Measurements from ENCODE around the gene OAS1. TPM values are rescaled to one million over a fixed set of nuclear protein-coding genes. Genes with fewer than 3 reads are reported as not detected.
"Not testable (repeated sequence)": the region's sequence is repeated elsewhere in the genome, so short reads cannot be mapped to it uniquely, and the experiment has no call there.

OAS1 gene
- total RNA-seq, 2 experiments from 2014 or later: 2.6 to 3.4 TPM

DNA sequence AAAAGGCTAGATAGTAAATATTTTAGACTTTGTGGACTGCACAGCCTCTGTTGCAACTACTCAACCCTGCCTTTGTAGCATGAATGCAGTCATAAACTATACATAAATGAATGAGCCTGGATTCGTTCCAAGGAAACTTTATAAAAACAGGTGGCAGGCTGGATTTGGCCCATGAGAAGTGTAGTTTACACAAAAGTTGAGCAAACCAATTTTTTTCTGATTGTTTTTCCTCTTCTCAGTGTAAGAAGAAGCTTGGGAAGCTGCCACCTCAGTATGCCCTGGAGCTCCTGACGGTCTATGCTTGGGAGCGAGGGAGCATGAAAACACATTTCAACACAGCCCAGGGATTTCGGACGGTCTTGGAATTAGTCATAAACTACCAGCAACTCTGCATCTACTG lies 9.5 kb downstream of the OAS1 start:
- ATAC-seq (ENCODE audit: poor library complexity) (no peak), DNase-seq (no peak)
- POLR2A ChIA-PET: interaction anchor here (0.6 to 1.0 kb wide), 3 partner anchors 10 to 106 kb away, joined by 3 read pairs; partner anchors contain the start of gene OAS1
- TF ChIP-seq, protein P1, sequence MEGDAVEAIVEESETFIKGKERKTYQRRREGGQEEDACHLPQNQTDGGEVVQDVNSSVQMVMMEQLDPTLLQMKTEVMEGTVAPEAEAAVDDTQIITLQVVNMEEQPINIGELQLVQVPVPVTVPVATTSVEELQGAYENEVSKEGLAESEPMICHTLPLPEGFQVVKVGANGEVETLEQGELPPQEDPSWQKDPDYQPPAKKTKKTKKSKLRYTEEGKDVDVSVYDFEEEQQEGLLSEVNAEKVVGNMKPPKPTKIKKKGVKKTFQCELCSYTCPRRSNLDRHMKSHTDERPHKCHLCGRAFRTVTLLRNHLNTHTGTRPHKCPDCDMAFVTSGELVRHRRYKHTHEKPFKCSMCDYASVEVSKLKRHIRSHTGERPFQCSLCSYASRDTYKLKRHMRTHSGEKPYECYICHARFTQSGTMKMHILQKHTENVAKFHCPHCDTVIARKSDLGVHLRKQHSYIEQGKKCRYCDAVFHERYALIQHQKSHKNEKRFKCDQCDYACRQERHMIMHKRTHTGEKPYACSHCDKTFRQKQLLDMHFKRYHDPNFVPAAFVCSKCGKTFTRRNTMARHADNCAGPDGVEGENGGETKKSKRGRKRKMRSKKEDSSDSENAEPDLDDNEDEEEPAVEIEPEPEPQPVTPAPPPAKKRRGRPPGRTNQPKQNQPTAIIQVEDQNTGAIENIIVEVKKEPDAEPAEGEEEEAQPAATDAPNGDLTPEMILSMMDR (IDR thresholded peaks at IDR 0.05): no peak
- no peaks in the 10 kb centered on the region for H3K27me3 ChIP-seq (ENCODE audit: control insufficient read depth in 1 of 2, insufficient read depth in 2 of 2, low read length in 2 of 2)
- H3K4me1 Mint-ChIP-seq (ENCODE audit: low read depth): peaks cover 20% of the 10 kb centered on the region
- peaks cover 0 to 8% of the 10 kb centered on the region in 2 experiments for H3K9me3 ChIP-seq (ENCODE audit: control insufficient read depth in 1 of 2, insufficient read depth in 1 of 2, low read length in 2 of 2)
- peaks cover 7% of the 10 kb centered on the region for H3K9me3 Mint-ChIP-seq
- H3K36me3 Mint-ChIP-seq (ENCODE audit: low read depth): peaks cover 97% of the 10 kb centered on the region
- H3K27ac ChIP-seq (ENCODE audit: low read depth in 1 of 2, low read length in 2 of 2): no peak overlapping the region
- H3K36me3 ChIP-seq (ENCODE audit: insufficient read depth, low read length): peaks cover 44% of the 10 kb centered on the region
- intact Hi-C loops (cut with DNase I, micrococcal nuclease): no loop called here
- no peak overlapping the region for H3K4me3 ChIP-seq (ENCODE audit: low read length)
- H3K27ac Mint-ChIP-seq: no peak overlapping the region
- H3K27me3 Mint-ChIP-seq: no peaks in the 10 kb centered on the region
- no peaks in the 10 kb centered on the region for H3K4me1 ChIP-seq (ENCODE audit: insufficient read depth, low read length)
- CTCF ChIA-PET: interaction anchor here (0.6 kb wide), 1 partner anchor 16 kb away, joined by 3 read pairs; no protein-coding TSS in a partner anchor
- no peak overlapping the region for H3K4me3 Mint-ChIP-seq

DNA sequence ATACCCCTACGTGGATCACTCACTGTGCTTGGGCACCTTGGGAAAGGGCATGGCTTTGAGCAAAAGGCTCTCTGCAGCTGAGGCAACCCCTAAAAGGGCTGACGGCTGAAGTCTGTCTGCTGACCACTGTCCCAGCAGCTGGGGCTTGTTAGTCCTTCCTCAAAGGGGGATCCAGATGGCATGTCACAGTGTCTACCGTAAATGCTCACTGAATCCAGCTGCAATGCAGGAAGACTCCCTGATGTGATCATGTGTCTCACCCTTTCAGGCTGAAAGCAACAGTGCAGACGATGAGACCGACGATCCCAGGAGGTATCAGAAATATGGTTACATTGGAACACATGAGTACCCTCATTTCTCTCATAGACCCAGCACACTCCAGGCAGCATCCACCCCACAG lies 12.4 kb downstream of the OAS1 start:
- Mint-ChIP-seq H3K4me1 (ENCODE audit: low read depth) (peaks cover 9% of the 10 kb centered on the region), H3K36me3 (ENCODE audit: low read depth) (peaks cover 95% of the 10 kb centered on the region), H3K27me3 (no peaks in the 10 kb centered on the region), H3K9me3 (no peaks in the 10 kb centered on the region), H3K27ac (no peak overlapping the region), H3K4me3 (no peak overlapping the region)
- H3K27me3 ChIP-seq (ENCODE audit: control insufficient read depth in 1 of 2, insufficient read depth in 2 of 2, low read length in 2 of 2): no peaks in the 10 kb centered on the region
- TF ChIP-seq, protein P1 (IDR thresholded peaks at IDR 0.05): no peak
- H3K27ac ChIP-seq (ENCODE audit: low read depth in 1 of 2, low read length in 2 of 2): no peak overlapping the region
- ChIA-PET POLR2A (interaction anchor here (1.4 kb wide), 1 partner anchor 19 kb away, joined by 3 read pairs; the partner anchor contains the start of gene OAS3), CTCF (no interaction called here)
- ATAC-seq (ENCODE audit: poor library complexity): no peak
- H3K4me1 ChIP-seq (ENCODE audit: insufficient read depth, low read length): no peaks in the 10 kb centered on the region
- no peak overlapping the region for H3K4me3 ChIP-seq (ENCODE audit: low read length)
- no peak for DNase-seq
- no peaks in the 10 kb centered on the region for H3K9me3 ChIP-seq (ENCODE audit: control insufficient read depth in 1 of 2, insufficient read depth in 1 of 2, low read length in 2 of 2)
- intact Hi-C loops (cut with DNase I, micrococcal nuclease): no loop called here
- H3K36me3 ChIP-seq (ENCODE audit: insufficient read depth, low read length): peaks cover 44% of the 10 kb centered on the region

DNA sequence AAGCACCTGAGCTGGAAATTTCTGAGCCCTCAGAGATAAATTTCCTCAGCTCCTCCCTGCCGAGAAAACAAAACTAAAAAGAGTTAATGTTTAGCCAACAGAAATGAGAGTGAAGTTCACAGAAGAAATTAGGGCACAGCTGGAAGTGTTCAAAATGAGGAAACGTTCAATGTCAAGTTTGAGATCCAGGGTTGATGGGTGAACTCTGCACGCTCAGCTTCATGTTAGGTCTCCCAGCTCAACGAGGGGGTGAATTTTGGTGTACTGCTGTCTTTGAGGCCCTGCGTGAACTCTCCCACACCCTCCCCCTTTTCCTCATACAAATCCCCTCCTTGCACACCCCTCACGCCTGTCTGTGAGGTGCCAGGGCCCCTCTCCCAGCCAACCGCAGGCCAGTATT lies 18.2 kb downstream of the OAS1 start:
- H3K4me1 ChIP-seq (ENCODE audit: insufficient read depth, low read length): no peaks in the 10 kb centered on the region
- peaks cover 5% of the 10 kb centered on the region for H3K36me3 ChIP-seq (ENCODE audit: insufficient read depth, low read length)
- ATAC-seq (ENCODE audit: poor library complexity): no peak
- H3K36me3 Mint-ChIP-seq (ENCODE audit: low read depth): peaks cover 55% of the 10 kb centered on the region
- H3K9me3 ChIP-seq (ENCODE audit: control insufficient read depth in 1 of 2, insufficient read depth in 1 of 2, low read length in 2 of 2): no peaks in the 10 kb centered on the region
- no peaks in the 10 kb centered on the region for H3K27me3 ChIP-seq (ENCODE audit: control insufficient read depth in 1 of 2, insufficient read depth in 2 of 2, low read length in 2 of 2)
- intact Hi-C loops (cut with DNase I, micrococcal nuclease): no loop called here
- CTCF ChIA-PET: no interaction called here
- no peak overlapping the region for H3K4me3 ChIP-seq (ENCODE audit: low read length)
- peaks cover 4% of the 10 kb centered on the region for H3K9me3 Mint-ChIP-seq
- POLR2A ChIA-PET: interaction anchor here (1.0 to 1.1 kb wide), 2 partner anchors 12 to 17 kb away, joined by 3 read pairs; no protein-coding TSS in a partner anchor
- no peak overlapping the region for H3K27ac Mint-ChIP-seq
- H3K27me3 Mint-ChIP-seq: no peaks in the 10 kb centered on the region
- no peak for DNase-seq
- H3K4me3 Mint-ChIP-seq: no peak overlapping the region
- no peaks in the 10 kb centered on the region for H3K4me1 Mint-ChIP-seq (ENCODE audit: low read depth)
- TF ChIP-seq, protein P1 (IDR thresholded peaks at IDR 0.05): no peak
- no peak overlapping the region for H3K27ac ChIP-seq (ENCODE audit: low read depth in 1 of 2, low read length in 2 of 2)

DNA sequence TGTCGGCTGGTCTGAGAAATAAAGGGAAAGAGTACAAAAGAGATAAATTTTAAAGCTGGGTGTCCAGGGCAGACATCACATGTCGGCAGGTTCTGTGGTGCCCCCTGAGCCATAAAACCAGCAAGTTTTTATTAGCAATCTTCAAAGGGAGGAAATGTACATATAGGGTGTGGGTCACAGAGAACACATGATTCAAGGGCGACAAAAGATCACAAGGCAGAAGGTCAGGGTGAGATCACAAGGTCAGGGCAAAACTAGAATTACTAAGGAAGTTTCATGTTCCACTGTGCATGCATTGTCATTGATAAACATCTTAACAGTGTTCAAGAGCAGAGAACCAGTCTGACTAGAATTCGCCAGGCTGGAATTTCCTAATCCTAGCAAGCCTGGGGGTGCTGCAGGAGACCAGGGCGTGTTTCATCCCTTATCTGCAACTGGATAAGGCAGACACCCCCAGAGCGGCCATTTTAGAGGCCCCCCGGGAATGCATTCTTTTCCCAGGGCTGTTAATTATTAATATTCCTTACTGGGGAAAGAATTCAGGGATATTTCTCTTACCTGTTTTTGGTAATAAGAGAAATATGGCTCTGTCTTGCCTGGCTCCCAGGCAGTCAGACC lies 19.8 kb downstream of the OAS1 start:
- H3K27me3 ChIP-seq (ENCODE audit: control insufficient read depth in 1 of 2, insufficient read depth in 2 of 2, low read length in 2 of 2); intact Hi-C loops (cut with DNase I, micrococcal nuclease); H3K4me1 Mint-ChIP-seq (ENCODE audit: low read depth); CTCF ChIA-PET; H3K4me3 ChIP-seq (ENCODE audit: low read length); POLR2A ChIA-PET; H3K4me1 ChIP-seq (ENCODE audit: insufficient read depth, low read length); H3K27me3 Mint-ChIP-seq; H3K9me3 Mint-ChIP-seq; H3K4me3 Mint-ChIP-seq; DNase-seq; H3K9me3 ChIP-seq (ENCODE audit: control insufficient read depth in 1 of 2, insufficient read depth in 1 of 2, low read length in 2 of 2); H3K27ac ChIP-seq (ENCODE audit: low read depth in 1 of 2, low read length in 2 of 2); H3K36me3 ChIP-seq (ENCODE audit: insufficient read depth, low read length); ATAC-seq (ENCODE audit: poor library complexity); H3K27ac Mint-ChIP-seq: not testable (repeated sequence)
- H3K36me3 Mint-ChIP-seq (ENCODE audit: low read depth): peaks cover 50% of the 10 kb centered on the region

Data from CD4-positive, alpha-beta T cell (primary cell).